HG03558 (cell line): Measurements from ENCODE around the gene ANKRD9.
"Not testable (repeated sequence)": the region's sequence is repeated elsewhere in the genome, so short reads cannot be mapped to it uniquely, and the experiment has no call there.

Source experiments
- ATAC-seq: cut with Tn5 transposase; IDR thresholded peaks from one replicate; pipeline ENCODE4 v1.9.1; 2021; ENCODE audit warnings: moderate number of reproducible peaks; ENCODE audit not compliant: unreplicated experiment; ENCODE audit errors: extremely low read depth

The ANKRD9 gene

GRCh38 chr14:102509746-102510615 lies at the start of gene ANKRD9:
TSS of gene ANKRD9 (minus strand) at chr14:102509776. CDS start at chr14:102507889, 1,887 bp downstream.
- peak; percentile 70 for ATAC-seq

- ATAC-seq: no peak
Measured at GRCh38 chr14:102558556-102558955, 49.0 kb upstream of the ANKRD9 start.

DNA sequence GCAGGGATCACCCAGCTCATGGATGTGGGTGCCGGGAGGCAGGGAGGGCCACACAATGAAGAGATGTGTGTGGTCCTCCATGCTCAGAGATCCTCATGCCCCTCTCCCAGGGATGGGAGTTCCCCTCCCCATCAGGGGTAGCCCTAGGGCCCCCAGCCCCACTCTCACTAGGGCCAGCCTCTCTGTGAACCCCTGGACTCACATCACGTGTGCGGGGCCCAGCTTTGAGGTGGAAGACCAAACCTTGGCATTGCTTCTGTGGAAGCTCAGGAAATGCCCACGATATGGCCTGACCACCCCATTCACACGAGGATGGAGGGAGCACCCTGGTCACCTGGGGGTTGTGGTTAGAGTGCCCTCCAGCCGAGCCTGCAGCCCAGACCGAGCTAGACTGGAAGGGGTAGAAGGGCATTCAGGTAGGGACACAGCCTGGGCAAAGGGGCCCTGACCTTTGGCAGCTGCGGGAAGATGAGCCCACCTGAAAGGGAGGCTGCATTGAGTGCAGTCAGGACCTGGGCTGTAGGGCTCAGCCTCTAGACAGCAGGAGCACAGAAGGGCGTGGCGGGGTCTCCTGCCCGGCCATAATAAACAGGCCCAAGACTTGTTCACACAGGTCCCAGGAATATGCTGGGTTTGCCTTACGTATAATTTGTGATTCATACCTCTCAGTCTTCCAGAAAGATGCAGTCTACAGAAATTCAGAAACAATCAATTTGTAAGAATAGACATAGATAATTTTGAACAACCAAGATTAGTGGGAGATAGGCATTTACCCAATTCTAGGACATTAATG lies 48.1 kb upstream of the ANKRD9 start:
- no peak for ATAC-seq

DNA sequence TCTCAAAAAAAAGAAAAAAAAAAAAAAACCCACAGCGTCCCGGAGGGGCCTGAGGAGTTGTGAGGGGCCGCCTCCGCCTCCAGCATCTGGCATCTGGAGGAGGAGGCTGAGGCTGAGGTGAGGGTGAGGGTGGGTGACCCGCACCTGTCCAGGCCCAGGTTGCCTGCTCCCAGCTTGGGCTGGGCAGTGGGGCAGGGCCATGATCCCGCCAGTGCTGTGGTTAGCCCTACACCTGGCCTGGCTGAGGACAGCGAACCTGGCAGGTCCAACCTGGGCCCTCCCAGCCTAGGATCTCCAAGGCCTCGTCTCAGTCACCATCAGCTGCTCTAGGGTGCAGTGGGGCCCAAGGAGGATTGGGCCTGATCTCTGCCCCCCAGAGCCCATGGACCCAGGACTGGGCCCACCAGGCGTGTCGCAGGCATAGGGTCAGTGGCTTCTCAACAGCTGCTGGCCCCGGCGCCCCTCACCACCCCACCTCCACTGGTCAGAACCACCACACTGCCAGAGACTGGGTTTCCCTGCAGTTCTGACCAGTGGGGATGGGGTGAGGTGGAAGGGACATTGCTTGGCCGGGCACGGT lies 46.6 kb upstream of the ANKRD9 start:
- ATAC-seq: no peak

DNA sequence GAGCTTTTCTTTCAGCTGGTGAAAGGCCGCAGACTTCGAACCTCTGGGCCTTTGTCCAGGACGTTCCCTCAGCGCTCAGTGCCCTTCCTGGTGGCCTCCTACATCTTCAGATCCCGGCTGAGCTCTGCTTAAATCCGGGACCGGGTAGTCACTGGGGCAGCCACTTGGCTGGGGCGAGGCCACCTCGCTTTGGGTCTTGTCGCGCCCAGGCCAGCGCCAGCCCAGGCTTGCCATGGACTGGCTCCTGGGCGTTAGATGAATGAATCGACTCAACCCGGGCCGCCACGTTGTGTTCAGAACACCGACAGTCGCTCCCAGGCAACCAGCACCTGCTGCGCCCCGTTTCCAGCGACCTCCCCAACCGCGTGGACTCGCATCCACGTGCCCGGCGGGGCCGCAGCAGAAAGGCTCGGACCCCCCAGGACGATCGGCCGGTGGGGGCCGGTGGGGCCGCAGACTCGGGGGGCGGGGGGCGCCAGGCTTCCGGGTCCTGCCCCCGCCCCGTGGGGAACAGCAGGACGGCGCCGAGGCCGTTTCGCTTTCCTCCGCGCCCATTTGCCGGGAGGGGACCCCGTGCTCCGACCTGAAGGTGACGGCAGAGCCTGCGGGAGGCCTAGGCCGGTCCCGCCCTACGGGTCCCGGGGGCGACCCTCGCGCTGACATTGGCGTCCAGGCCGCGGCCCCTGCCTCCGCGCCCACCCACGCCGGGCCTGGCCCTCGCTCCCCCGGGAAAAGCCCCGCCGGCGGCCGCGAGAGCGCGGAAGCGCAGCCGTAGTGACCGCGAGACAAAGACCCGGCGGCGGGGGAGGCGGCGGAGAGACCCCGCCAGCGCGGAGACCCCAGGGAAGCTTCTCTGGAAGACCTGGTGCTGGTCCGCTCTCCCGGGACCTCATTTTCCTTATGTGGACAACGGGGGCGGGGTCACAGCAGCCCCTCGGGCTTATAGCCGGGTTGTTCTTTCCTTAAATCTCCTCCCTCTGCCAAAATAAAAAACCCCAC lies 45.5 kb upstream of the ANKRD9 start:
- no peak for ATAC-seq

GRCh38 chr14:102551995-102552705 lies 42.6 kb upstream of the ANKRD9 start:
- ATAC-seq: no peak

DNA sequence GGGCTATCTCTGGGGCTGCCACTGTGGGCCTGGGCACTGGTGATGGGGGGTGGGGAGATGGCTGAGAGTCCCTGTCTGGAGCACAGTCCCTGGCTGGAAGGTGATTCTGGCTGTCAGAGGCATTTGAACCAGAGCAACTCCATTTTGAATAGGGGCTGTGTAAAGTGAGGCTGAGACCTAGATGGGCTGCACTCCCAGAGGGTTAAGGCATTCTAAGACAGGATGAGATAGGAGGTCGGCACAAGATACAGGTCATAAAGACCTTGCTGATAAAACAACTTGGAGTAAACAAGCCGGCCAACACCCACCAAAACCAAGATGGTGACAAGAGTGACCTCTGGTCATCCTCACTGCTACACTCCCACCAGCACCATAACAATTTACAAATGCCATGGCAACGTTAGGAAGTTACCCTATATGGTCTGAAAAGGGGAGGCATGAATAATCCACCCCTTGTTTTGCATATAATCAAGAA lies 41.4 kb upstream of the ANKRD9 start:
- not testable (repeated sequence) for ATAC-seq

DNA sequence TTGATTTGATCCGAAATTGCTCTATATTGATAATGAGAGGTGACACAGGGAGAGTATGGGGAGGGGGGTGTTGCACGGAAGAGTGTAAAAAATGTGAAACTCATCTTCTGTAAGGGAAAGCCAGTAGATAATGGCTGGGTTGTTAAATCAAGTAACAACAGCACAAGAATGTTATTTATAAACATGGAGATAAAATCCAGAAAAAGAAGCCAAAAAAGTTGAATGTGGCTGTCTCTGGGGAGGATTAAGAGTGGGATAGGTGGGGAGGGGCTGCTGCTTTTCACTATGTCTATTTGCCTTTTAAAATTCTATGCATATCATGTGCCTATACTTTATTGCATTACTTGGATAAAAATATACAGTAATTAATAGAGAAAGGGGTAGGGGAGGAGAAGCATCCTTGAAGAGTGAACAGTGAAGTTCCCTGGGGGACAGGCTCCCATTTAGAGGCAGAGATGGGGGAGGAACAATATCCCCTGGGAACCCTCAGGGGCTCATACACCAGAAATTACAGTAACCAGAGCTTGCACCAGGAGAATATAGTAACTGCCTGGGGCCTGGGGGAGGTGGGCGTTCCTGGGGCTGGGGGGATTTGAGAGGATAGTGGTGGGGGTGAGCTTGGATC lies 39.2 kb upstream of the ANKRD9 start:
- no peak for ATAC-seq

- no peak for ATAC-seq
Measured at GRCh38 chr14:102545461-102546265, 36.1 kb upstream of the ANKRD9 start.

GRCh38 chr14:102544747-102545460 lies 35.3 kb upstream of the ANKRD9 start:
- no peak for ATAC-seq

DNA sequence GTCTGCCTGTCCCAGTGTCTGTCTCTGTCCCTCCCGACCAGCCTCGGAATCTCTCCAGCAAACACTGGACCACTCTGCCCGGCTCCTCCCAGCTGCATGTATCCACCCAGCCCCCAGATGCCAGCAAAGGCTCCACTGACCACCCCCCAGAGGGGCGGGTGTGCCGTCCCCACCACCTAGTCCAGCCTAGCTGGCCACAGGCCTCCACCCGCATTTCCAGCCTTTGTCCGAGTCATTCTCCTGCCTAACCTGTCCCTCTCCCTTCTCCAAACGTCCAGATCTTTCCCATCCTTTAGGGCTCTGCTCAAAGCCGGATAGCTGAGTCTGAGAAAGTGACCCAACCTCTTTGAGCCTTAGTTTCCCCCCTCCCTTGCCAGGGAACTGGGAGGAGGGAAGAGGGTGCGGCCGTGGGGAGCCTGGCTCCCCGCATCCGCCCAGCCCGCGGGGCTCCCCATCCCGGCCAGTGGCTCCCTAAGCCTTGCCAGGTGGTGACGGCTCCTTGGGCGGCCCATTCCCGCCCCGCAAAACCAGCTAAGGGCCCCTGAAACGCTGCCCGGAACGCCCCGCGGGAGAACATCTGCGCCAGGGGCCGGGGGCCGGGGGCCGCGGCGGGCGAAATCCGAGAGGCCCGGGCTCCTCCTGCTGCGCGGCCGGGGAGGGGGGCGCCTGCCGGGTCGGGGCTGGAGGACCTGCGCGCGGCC lies 34.6 kb upstream of the ANKRD9 start:
- no peak for ATAC-seq

DNA sequence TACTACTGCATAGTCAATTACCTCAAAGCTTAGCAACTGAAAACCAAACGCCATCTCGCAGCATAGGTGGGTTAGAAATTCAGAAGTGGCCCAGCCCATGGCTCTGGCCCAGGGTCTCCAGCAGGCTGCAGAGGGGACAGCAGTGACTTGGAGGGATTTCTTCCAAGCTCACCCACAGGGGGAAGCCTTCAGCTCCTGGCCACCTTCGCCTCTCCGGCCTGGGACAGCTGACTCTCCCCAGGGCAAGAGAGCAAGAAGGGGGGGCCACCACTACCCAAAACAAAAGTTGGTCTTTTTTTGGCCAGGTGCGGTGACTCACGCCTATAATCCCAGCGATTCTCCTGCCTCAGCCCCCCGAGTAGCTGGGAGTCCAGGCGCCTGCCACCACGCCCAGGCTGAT lies 32.2 kb upstream of the ANKRD9 start:
- ATAC-seq: no peak

GRCh38 chr14:102541029-102541491 lies 31.5 kb upstream of the ANKRD9 start:
- not testable (repeated sequence) for ATAC-seq

DNA sequence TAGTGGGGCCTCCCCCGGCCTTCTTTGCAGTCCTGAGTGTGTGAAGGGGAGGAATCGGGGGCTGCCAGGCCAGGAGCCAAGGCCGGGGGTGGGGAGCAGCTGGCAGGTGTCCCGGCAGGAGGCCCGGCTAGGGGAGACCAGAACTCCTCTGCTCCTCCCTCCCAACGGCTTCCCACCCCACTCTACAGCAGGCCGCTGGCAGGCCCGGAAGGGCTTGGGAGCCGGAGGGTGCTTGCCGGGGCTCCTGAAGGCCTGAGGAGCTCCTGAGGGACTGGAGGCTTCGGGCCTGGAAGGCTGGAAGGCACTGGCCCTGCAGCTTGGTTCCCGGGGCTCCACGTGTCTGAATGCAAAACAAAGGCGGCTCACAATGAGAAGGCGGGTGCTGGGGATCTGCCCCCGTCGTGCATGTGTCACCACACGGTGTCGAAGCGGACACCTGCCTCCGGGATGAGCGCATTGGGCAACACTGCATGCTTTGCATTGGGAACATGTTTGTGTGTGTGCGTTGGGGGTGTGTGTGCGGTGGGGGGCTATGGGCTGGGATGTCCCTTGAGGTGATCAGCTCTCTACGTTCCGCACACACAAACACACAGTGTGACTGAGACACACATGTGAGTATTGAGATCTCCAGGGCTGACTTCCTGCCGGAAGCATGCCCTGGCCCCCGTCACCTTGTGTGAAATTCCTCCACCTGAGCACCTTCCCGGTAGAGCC lies 30.9 kb upstream of the ANKRD9 start:
- ATAC-seq: no peak

- ATAC-seq: no peak
Measured at GRCh38 chr14:102539544-102540314, 30.2 kb upstream of the ANKRD9 start.
